Measurements from ENCODE around the gene VTI1A. TPM values are rescaled to one million over a fixed set of nuclear protein-coding genes. Genes with fewer than 3 reads are reported as not detected.

VTI1A gene
- total RNA-seq, 1 donor from 2014 or later = 26.3 TPM

DNA sequence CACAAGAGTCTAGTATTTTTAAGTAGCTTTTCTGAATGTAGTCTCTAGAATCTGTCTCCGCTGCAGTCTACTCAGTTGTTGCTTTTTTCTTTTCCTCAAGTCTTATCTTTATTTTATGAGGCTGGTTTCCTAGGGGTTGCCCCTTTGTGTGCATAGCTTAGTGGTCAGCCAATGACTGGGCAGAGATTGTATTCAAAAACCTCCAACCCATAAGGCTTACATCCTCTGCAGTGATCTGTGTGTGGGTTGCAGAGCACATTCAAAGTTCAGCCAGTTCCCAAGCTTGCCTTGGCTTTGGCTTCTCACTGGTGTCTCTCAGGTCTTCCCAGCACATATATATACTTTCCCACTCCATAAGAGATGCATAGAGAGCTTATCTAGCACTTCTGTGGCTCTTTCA, 343.0 kb downstream of the VTI1A start:
- no peak overlapping the region for H3K4me3 Mint-ChIP-seq (ENCODE audit: unreplicated experiment)
- H3K9me3 Mint-ChIP-seq (ENCODE audit: unreplicated experiment) = peaks cover 28% of the 10 kb centered on the region
- TF ChIP-seq CTCF (IDR thresholded peaks at IDR 0.05) = no peak
- peaks cover 16% of the 10 kb centered on the region for H3K36me3 Mint-ChIP-seq (ENCODE audit: unreplicated experiment)
- DNase-seq (ENCODE audit: extremely low spot score, unreplicated experiment) = no peak
- no peaks in the 10 kb centered on the region for H3K27me3 Mint-ChIP-seq (ENCODE audit: unreplicated experiment)
- H3K4me1 Mint-ChIP-seq (ENCODE audit: unreplicated experiment) = peaks cover 15% of the 10 kb centered on the region
- H3K27ac Mint-ChIP-seq (ENCODE audit: unreplicated experiment) = no peak overlapping the region

- peak; percentile 10 for DNase-seq (ENCODE audit: extremely low spot score, unreplicated experiment)
- H3K9me3 Mint-ChIP-seq (ENCODE audit: unreplicated experiment) = peaks cover 26% of the 10 kb centered on the region
- no peak for TF ChIP-seq CTCF (IDR thresholded peaks at IDR 0.05)
- peaks cover 16% of the 10 kb centered on the region for H3K36me3 Mint-ChIP-seq (ENCODE audit: unreplicated experiment)
- no peak overlapping the region for H3K4me3 Mint-ChIP-seq (ENCODE audit: unreplicated experiment)
- no peaks in the 10 kb centered on the region for H3K27me3 Mint-ChIP-seq (ENCODE audit: unreplicated experiment)
- H3K4me1 Mint-ChIP-seq (ENCODE audit: unreplicated experiment) = peaks cover 15% of the 10 kb centered on the region
- no peak overlapping the region for H3K27ac Mint-ChIP-seq (ENCODE audit: unreplicated experiment)
Observed at GRCh38 chr10:112790921-112791320, 343.9 kb downstream of the VTI1A start.

GRCh38 chr10:112791447-112791846, 344.4 kb downstream of the VTI1A start:
- H3K4me1 Mint-ChIP-seq (ENCODE audit: unreplicated experiment) = peaks cover 15% of the 10 kb centered on the region
- H3K4me3 Mint-ChIP-seq (ENCODE audit: unreplicated experiment) = no peak overlapping the region
- H3K36me3 Mint-ChIP-seq (ENCODE audit: unreplicated experiment) = peaks cover 16% of the 10 kb centered on the region
- TF ChIP-seq CTCF (IDR thresholded peaks at IDR 0.05) = no peak
- no peak for DNase-seq (ENCODE audit: extremely low spot score, unreplicated experiment)
- no peak overlapping the region for H3K27ac Mint-ChIP-seq (ENCODE audit: unreplicated experiment)
- no peaks in the 10 kb centered on the region for H3K27me3 Mint-ChIP-seq (ENCODE audit: unreplicated experiment)
- peaks cover 21% of the 10 kb centered on the region for H3K9me3 Mint-ChIP-seq (ENCODE audit: unreplicated experiment)

DNA sequence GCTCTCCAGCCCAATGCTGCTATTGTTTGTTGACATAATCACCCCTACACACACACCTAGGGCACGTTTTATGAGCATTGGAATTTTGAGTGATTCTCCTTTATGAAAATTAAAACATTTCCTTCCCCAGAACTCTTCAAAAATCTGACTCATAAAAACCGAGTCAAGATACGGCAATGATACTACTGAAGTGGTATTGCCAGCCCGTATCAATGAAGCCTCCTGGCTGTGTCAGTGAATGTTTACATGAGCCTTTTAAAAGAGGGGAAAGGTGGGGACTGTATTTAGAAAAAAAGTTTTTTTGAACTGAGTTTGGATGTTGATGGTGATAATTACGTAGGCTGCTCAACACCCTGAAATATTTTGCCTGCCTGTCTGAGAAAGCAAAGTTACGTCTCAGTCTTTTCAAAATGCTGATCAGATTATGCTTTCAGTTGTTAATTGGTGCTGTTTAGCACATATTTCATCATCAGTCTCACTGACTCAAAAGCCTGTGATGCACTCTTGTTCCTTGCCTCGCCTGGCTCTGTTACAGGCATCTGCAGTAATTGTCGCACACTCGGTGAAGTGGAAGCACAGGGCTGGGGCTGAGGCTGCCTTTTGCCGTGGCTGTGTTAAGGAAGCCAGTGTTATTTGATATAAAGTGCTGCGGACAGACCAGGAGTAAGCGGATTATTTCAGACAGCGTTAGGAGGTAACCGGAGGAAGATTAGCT, 345.6 kb downstream of the VTI1A start:
- Mint-ChIP-seq H3K27me3 (ENCODE audit: unreplicated experiment) (no peaks in the 10 kb centered on the region), H3K27ac (ENCODE audit: unreplicated experiment) (peak overlapping the region; percentile 83), H3K9me3 (ENCODE audit: unreplicated experiment) (peaks cover 14% of the 10 kb centered on the region), H3K36me3 (ENCODE audit: unreplicated experiment) (peaks cover 12% of the 10 kb centered on the region), H3K4me3 (ENCODE audit: unreplicated experiment) (no peak overlapping the region), H3K4me1 (ENCODE audit: unreplicated experiment) (peaks cover 15% of the 10 kb centered on the region)
- no peak for TF ChIP-seq CTCF (IDR thresholded peaks at IDR 0.05)
- peak; percentile 63 for DNase-seq (ENCODE audit: extremely low spot score, unreplicated experiment)

GRCh38 chr10:112793202-112793921, 346.3 kb downstream of the VTI1A start:
- DNase-seq (ENCODE audit: extremely low spot score, unreplicated experiment) = peak; percentile 34
- Mint-ChIP-seq H3K27me3 (ENCODE audit: unreplicated experiment) (no peaks in the 10 kb centered on the region), H3K27ac (ENCODE audit: unreplicated experiment) (peak overlapping the region; percentile 83), H3K4me1 (ENCODE audit: unreplicated experiment) (peaks cover 15% of the 10 kb centered on the region), H3K4me3 (ENCODE audit: unreplicated experiment) (no peak overlapping the region), H3K9me3 (ENCODE audit: unreplicated experiment) (peaks cover 11% of the 10 kb centered on the region), H3K36me3 (ENCODE audit: unreplicated experiment) (peaks cover 12% of the 10 kb centered on the region)
- no peak for TF ChIP-seq CTCF (IDR thresholded peaks at IDR 0.05)

All from osteocyte (in vitro differentiated cells).